Measurements from ENCODE around the gene ARMC9. TPM values are rescaled to one million over a fixed set of nuclear protein-coding genes. Genes with fewer than 3 reads are reported as not detected.

ARMC9 gene
- total RNA-seq, 4 donors from 2014 or later: 11.5 to 59.5 (median 14.4) TPM

- TF ChIP-seq POLR2AphosphoS5 (IDR thresholded peaks at IDR 0.05) (no peak), CTCF (IDR thresholded peaks at IDR 0.05) (no peak), EP300 (IDR thresholded peaks at IDR 0.05; ENCODE audit: low read depth) (no peak), POLR2A (IDR thresholded peaks at IDR 0.05) (no peak)
- 35 to 52% methylated on average over 7 to 22 of the region's 22 CpGs for WGBS, 2 donors (ENCODE audit: low coverage in 1 of 2)
- H3K4me3 ChIP-seq: no peak overlapping the region
- no peaks in the 10 kb centered on the region for H3K36me3 ChIP-seq
- H3K4me1 ChIP-seq: peaks cover 0 to 14% (median 12%) of the 10 kb centered on the region in 4 donors
- in situ Hi-C loops (cut with MboI; ENCODE audit: low pct_ligation_motif_present in 1 of 4, low pct_unique_long_range_greater_than_20kb in 1 of 4, low sequenced_read_pairs in 3 of 4) (no loop called here), intact Hi-C loops (cut with DNase I; ENCODE audit: low total_unique reads) (no loop called here)
- peak; percentile 63 for DNase-seq
- peak overlapping the region; percentile 54 to 80 (median 68) for H3K27ac ChIP-seq
- H3K9me3 ChIP-seq: no peaks in the 10 kb centered on the region
- H3K27me3 ChIP-seq: no peaks in the 10 kb centered on the region
Observed at GRCh38 chr2:231364961-231365810, 166.8 kb downstream of the ARMC9 start.

DNA sequence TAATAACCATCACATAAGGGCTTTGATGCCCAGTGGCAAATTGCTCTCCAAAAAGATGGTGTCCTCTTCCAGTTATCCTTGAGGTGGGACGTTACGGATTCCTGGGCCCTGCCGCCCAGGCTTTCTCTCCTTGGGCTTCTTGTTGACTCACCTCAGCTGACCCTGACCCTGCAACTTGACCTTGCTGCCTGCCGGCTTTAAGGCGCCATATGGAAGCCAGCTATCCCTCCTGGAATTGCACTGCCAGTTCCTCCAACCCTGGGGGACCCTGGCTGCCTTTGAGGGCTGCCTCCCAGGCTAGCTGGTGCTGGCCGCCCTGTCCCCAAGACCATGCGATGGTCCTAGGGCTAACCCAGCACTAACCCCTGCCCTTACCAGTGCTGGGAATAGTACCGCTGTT, 168.7 kb downstream of the ARMC9 start:
- DNase-seq: no peak
- Histone ChIP-seq H3K36me3 (no peaks in the 10 kb centered on the region), H3K4me3 (no peak overlapping the region), H3K27me3 (no peaks in the 10 kb centered on the region), H3K27ac (no peak overlapping the region), H3K4me1 (peaks cover 0 to 14% (median 12%) of the 10 kb centered on the region in 4 donors), H3K9me3 (no peaks in the 10 kb centered on the region)
- TF ChIP-seq EP300 (IDR thresholded peaks at IDR 0.05; ENCODE audit: low read depth) (no peak), POLR2AphosphoS5 (IDR thresholded peaks at IDR 0.05) (no peak), POLR2A (IDR thresholded peaks at IDR 0.05) (no peak), CTCF (IDR thresholded peaks at IDR 0.05) (no peak)
- 96% methylated on average over 8 of the region's 8 CpGs; no CpG with 5 or more reads in 1 of the 2 donors for WGBS, 2 donors (ENCODE audit: low coverage in 1 of 2)
- intact Hi-C loops (cut with DNase I; ENCODE audit: low total_unique reads): no loop called here
- in situ Hi-C loops (cut with MboI; ENCODE audit: low pct_ligation_motif_present in 1 of 4, low pct_unique_long_range_greater_than_20kb in 1 of 4, low sequenced_read_pairs in 3 of 4): no loop called here

DNA sequence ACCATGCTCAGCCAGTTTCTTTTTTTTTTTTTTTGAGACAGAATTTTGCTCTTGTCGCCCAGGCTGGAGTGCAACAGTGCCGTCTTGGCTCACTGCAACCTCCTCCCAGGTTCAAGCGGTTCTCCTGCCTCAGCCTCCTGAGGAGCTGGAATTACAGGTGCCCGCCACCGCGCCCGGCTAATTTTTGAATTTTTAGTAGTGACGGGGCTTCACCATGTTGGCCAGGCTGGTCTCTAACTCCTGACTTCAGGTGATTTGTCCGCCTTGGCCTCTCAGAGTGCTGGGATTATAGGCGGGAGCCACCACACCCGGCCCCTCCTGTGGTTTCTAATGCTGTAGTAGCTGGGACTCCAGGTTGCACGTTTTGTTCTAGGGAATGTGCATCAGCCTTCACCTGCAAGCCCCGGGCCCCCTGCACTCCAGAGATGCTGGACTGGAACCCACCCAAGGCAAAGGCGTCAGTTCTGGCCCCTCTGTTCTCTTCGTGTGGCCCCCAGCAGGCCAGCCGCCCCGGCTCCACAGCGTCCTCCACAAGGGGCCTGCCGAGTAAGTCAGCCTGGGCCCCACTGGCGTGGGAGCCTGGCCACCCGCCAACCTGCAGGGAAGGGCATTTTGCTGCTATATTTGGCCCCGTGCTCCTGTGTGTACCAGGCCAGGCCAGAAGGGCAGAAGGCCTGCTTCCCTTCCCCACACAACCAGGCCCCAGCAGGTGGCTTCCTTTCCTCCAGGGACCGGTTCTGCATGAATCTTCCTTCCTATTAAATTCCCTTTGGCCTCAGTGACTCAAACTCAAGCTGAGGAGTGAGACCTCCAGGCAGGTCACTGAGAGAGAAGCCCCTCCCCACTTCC, 171.4 kb downstream of the ARMC9 start:
- in situ Hi-C loops (cut with MboI; ENCODE audit: low pct_ligation_motif_present in 1 of 4, low pct_unique_long_range_greater_than_20kb in 1 of 4, low sequenced_read_pairs in 3 of 4) (no loop called here), intact Hi-C loops (cut with DNase I; ENCODE audit: low total_unique reads) (no loop called here)
- no peaks in the 10 kb centered on the region for H3K9me3 ChIP-seq
- 85% methylated on average over 21 of the region's 23 CpGs; no CpG with 5 or more reads in 1 of the 2 donors for WGBS, 2 donors (ENCODE audit: low coverage in 1 of 2)
- DNase-seq: no peak
- TF ChIP-seq POLR2A (IDR thresholded peaks at IDR 0.05) (no peak), EP300 (IDR thresholded peaks at IDR 0.05; ENCODE audit: low read depth) (no peak), POLR2AphosphoS5 (IDR thresholded peaks at IDR 0.05) (no peak), CTCF (IDR thresholded peaks at IDR 0.05) (no peak)
- H3K27ac ChIP-seq: no peak overlapping the region
- no peaks in the 10 kb centered on the region for H3K27me3 ChIP-seq
- no peak overlapping the region for H3K4me3 ChIP-seq
- peaks cover 0 to 15% (median 10%) of the 10 kb centered on the region in 4 donors for H3K4me1 ChIP-seq
- no peaks in the 10 kb centered on the region for H3K36me3 ChIP-seq

- in situ Hi-C loops (cut with MboI; ENCODE audit: low pct_ligation_motif_present in 1 of 4, low pct_unique_long_range_greater_than_20kb in 1 of 4, low sequenced_read_pairs in 3 of 4): no loop called here
Observed at GRCh38 chr2:231370429-231370748, 172.0 kb downstream of the ARMC9 start.

More at GRCh38 chr2:231370429-231370748, 172.0 kb downstream of the ARMC9 start:
- TF ChIP-seq EP300 (IDR thresholded peaks at IDR 0.05; ENCODE audit: low read depth) (no peak), CTCF (IDR thresholded peaks at IDR 0.05) (no peak), POLR2AphosphoS5 (IDR thresholded peaks at IDR 0.05) (no peak), POLR2A (IDR thresholded peaks at IDR 0.05) (no peak)
- 98% methylated on average over 6 of the region's 6 CpGs; no CpG with 5 or more reads in 1 of the 2 donors for WGBS, 2 donors (ENCODE audit: low coverage in 1 of 2)
- Histone ChIP-seq H3K4me1 (peaks cover 0 to 10% (median 5%) of the 10 kb centered on the region in 4 donors), H3K4me3 (no peak overlapping the region), H3K27me3 (no peaks in the 10 kb centered on the region), H3K27ac (no peak overlapping the region), H3K36me3 (no peaks in the 10 kb centered on the region), H3K9me3 (no peaks in the 10 kb centered on the region)
- no peak for DNase-seq
- intact Hi-C loops (cut with DNase I; ENCODE audit: low total_unique reads): no loop called here
